ENCODE measurements around the gene TMEM63A.

DNA sequence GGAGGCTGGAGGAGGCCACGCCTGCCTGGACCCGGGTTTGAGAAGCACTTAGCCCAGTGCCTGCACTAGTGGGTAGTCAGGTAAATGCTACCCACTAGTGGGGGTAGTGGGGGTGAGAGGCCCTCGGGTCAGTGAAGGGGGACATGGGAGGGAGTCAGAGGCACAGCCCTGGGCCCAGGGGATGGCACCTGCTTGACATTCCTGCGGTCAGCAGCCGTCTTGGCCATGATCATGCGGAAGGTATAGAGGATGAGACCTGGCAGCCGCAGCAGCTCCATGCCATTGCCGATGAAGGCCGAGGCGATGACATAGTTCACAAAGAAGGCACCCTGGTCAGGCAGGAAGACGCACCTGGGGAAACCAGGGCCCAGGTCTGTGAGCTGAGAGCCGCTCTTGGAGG, 28.7 kb downstream of the TMEM63A start:
- no peak for TF ChIP-seq GATA2 (IDR thresholded peaks at IDR 0.05; ENCODE audit: low read depth, low read length)
- no peak for TF ChIP-seq GATA3 (IDR thresholded peaks at IDR 0.05; ENCODE audit: low read depth, low read length)
